Measurements from ENCODE around the gene AQP12A.
"Not testable (repeated sequence)": the region's sequence is repeated elsewhere in the genome, so short reads cannot be mapped to it uniquely, and the experiment has no call there.

AQP12A gene

GRCh38 chr2:240691631-240692420 is at the start of gene AQP12A:
TSS of gene AQP12A (plus strand) at chr2:240691866. CDS start at chr2:240691914, 48 bp downstream.
- not testable (repeated sequence) for DNase-seq

DNA sequence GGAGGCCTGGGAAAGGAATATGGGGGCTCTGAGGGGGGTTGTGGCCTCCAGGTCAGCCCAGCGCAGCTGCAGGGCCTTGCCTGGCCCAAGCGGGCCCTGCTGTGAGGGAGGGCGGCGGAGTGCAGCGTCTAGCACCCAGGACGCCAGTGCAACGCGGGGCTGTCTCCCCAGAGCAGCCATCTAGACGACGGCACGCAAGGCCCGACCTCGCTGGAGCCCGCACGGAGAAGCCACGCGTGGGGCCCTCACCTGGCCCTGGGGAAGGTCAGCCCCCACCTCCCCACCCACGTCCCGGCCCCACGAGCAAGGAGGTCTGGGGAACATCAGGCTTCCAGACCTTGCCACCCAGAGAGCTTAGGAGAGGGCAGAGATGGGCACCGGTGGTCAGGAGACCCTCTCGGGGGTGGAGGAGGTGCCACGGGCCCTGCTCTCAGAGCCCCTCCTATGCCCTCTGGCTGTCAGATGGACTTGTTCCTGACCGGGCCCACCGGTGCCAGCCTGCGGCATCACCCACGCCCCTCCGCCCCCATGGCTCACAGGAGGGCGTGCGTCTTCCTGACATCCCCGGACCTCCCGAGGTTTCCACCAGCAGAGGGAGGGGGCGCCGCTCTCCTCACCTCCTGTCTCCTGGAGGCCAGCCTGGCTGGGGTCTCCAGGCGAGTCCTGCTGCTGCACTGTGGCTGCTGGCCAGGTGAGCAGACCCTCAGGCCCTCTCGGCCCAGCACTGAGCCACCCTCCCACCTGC is 49.4 kb upstream of the AQP12A start:
- DNase-seq: no peak

DNA sequence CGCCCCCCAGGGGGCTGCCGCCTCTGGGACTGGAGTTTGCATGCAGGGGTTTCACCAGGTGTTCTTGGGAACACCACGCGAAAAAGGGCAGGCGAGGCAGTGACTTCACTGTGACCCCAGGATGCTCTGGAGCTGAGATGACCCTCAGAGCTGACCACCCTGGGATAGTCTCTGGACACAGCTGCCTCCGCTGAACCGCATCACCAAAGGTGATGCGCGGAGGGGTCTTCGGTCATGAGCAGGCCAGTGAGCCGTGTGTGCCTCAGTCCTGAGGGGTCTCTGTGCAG is 48.9 kb upstream of the AQP12A start:
- no peak for DNase-seq

DNA sequence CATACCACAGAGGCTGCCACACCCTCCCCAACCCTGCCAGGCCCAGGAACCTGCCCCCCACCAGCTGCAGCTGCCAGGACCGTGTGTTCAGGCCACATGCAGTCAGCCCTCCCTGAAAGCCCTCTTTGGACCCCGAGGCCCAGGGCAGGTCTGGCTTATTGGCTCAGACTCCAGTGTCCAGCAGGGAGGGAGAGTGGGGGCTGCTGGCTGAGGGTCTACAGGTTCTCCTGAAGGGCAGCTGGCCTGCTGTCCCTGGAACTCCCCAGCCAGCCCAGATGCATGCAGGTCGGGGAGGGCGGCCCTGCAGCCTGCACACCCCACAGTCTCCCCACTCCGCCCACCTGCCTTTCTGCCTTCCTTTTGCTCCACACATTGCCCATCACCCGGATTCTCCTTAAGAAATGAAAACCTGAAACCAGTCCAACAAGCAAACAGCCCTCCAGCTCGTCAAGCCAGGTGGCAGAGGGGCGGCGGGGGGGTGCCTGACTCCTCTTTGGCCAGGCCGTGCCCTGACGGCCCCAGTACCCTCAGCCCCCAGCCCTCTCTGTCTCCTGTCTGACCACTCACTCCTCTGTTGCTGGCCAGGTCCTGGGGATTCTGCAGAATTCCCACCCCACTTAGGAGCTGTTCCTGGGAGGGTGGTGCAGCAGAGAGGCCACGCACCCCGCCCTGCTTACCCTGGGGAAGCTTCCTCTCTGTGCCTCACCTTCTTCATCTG is 48.4 kb upstream of the AQP12A start:
- DNase-seq: no peak

GRCh38 chr2:240643811-240644150 is 47.9 kb upstream of the AQP12A start:
- DNase-seq: no peak

DNA sequence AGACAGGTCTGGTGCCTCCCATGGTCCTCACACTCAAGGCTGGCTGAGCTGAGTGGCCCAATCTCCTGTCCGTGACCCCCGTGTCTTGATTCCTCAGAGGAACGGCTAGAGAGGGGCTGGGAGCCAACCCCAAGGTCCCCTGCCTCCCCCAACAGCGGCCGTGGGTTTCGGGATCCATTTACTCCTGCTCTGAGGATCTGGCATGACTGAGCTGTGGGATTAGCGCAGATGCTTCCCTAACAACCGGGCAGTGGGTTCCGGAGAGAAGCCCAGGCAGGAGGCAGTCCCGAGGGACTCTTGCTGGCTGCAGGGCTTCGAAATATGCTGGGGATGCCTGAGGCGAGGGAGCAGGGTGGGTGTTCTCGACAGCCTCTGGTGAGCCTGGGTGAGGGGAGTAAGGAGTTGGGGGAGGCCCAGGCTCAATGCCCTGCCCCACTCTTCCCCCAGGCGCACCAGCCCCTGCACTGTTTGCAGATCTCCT is 47.5 kb upstream of the AQP12A start:
- no peak for DNase-seq

- no peak for DNase-seq
These were observed 46.8 kb upstream of the AQP12A start for GRCh38 chr2:240644859-240645301.

DNA sequence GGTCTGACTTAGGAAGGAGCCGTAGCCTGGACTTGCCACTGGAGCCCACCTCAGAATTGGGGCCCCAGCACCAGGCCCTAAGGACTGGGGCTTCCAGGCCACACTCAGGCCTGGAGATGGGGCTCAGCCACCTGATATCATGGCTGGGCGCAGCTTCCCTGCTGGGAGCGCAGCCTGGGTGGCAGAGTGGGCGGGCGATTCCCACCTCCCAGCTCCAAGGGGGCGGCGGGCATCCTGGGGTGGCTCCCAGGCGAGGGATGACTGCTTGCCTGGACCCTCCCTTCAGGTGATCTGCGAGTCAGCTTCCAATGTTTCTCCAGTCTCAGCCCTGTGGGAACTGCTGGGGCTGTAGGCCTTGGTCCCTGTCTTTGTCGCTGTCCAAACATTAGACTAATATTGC is 46.3 kb upstream of the AQP12A start:
- DNase-seq: no peak

GRCh38 chr2:240645801-240646175 is 45.9 kb upstream of the AQP12A start:
- DNase-seq: no peak

GRCh38 chr2:240646176-240646899 is 45.3 kb upstream of the AQP12A start:
- DNase-seq: no peak

GRCh38 chr2:240646900-240647502 is 44.7 kb upstream of the AQP12A start:
- no peak for DNase-seq

GRCh38 chr2:240647503-240648154 is 44.0 kb upstream of the AQP12A start:
- no peak for DNase-seq

DNA sequence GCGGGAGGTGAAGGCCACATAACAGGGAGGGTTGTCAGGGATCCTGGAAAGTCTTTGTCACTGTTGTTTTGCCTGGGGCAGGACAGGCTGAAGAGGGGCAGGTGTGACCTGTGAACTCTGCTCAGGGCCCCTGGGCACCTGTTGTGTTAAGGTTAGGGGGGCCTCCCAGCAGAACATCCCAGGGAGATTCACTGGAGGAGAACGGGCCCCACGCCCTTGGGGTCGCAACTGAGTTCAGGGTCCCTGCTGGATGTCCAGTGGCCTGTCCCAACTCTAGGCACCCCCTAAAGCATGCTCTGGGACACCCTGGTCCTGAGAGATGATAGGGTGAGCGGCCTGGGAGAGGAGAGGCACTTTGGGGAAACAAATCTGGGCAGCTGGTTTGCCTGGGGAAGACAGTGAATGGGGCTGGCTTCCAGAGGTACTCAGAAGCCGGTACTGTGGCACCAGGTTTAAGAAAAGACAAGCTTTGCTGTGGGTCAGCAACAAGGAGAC is 43.5 kb upstream of the AQP12A start:
- DNase-seq: no peak

DNA sequence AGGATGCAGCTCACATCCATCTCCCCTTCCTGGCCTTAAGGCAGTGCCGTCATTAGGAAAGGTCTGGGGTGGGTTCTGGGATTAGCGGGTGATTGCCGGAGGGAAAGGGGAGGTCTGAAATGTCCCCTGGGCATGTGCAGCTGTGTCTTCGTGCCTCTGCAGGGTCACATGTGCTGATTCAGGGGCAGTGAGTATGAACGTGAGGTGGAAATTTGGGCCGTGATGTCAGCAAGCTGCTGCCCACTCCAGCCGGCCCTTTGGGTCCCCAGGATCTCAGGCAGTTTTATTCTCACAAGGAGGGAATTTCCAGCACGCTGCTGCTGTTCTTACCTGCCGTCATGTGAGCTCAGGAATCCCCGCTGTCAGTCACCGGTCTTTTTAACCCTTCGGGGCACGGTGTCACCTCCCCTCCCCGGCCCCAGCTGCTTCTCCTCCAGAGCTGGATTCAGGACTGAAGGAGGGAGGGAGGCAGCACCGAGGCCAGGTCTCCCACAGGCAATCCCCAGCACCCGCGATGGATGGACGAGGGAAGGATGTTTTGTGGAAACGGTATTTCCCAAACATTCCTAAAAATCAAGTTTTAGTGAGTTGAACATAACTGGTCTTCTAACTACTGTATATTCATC is 42.9 kb upstream of the AQP12A start:
- DNase-seq: no peak

- no peak for DNase-seq
These were observed 42.3 kb upstream of the AQP12A start for GRCh38 chr2:240649331-240649730.

DNA sequence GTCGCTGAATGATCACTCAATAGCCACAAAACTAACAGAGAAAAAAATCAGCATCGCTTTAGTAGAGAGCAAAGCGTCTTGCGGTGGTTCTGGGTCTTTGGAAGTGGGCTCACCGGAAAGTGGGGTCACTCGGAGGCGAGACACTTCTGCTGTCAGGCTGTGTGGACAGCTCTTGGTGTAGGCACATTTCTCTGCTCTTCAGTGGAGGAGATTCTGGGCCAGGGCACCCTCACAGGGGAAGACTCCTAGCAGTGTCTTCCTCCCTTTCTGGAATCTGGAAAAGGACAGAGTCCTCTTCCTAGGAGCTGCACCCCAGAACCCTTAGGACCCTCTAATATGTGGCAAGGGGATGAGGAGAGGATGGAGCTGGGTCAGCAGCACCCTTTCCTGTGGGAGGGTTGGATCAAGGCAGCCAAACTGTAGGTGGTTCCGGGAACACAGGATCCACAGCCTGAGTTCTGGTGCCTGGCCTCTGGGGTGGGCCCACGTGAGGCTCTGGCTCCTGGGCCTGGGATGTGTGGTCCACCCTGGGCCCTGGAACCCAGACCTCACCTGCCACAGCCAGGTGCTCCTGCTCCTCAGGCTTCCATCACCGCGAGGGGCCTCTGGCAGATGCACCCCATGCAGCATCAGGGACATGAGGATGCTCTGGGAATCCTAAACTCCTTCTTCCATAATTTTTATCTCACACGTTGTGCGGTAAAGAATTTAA is 41.3 kb upstream of the AQP12A start:
- no peak for DNase-seq

GRCh38 chr2:240651185-240651584 is 40.5 kb upstream of the AQP12A start:
- no peak for DNase-seq

DNA sequence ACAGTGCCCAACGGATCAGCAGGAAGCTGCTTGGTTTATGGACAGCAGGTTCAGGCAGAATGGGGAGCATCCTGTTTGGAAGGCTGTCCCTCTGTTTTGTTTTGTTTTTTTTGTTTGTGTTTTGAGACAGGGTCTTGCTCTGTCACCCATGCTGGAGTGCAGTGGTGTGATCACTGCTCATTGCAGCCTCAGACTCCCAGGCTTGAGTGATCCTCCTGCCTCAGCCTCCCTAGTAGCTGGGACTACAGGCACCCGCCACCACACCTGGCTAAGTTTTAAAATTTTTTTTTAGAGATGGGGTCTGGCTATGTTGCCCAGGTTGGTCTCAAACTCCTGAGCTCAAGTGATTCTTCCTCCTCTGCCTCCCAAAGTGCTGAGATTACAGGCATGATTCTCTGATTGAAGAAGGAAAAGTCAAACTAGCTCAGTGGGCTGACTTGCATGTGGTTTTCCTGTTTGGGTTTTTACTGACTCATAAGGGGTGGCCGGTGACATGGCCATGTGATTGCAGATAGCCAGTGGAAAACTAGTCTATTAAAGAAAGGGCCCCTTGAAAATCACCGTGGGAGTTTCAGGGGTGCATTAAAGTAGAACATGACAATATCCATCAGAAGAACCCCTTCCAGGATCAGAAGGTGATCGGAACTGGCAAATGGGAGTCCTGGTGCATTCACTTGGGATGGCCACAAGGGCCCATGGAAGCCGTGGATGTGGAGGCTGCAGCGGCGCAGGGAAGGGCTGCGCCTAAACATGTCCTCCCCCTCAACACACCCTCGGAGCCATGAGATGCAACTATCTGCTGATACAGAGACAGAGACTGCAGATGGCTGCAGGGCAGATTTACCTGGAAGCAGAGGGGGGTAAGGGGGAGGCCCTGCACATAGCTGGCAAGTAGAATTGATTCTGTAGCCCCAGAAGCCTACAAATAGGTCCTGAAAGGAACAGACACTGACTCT is 35.5 kb upstream of the AQP12A start:
- DNase-seq: no peak

- not testable (repeated sequence) for DNase-seq
These were observed 31.8 kb upstream of the AQP12A start for GRCh38 chr2:240659883-240660282.

DNA sequence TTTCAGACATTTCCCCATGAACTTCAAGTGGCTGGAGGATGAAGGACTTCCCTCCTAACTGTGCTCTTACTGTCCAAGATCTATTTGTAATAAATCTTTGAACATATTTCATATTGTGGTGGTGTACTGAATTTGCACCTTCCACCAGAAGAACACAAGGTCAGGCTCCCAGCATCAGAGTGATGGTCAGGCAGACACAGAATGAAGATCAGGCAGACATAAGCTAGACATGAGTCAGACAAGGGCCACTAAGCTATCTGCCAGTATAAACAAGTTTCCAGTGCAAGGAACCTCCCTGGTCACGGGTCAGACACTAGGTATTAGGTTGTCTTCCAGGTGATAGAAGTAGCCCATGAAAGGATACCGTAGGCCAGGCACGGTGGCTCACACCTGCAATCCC is 29.0 kb upstream of the AQP12A start:
- no peak for DNase-seq
